ENCODE results near the gene NAGK. TPM values are rescaled to one million over a fixed set of nuclear protein-coding genes. Genes with fewer than 3 reads are reported as not detected.
"Not testable (repeated sequence)": the region's sequence is repeated elsewhere in the genome, so short reads cannot be mapped to it uniquely, and the experiment has no call there.

The NAGK gene
- total RNA-seq: 125 and 130 TPM in 2 replicates
- polyA plus RNA-seq: 184 and 192 TPM in 2 replicates
- polyA plus RNA-seq (2011; cell fraction: cytosol; rRNA removed): 123 and 135 TPM in 2 replicates
- polyA plus RNA-seq (2011; cell fraction: nucleus; rRNA removed): 232 and 233 TPM in 2 replicates
- 129 and 145 TPM in 2 replicates for polyA plus RNA-seq (2012)
- 84.1 and 95.5 TPM in 2 replicates for polyA minus RNA-seq
- 15.2 TPM for polyA minus RNA-seq (2011; cell fraction: cytosol; rRNA and poly(A)+ RNA removed)
- polyA minus RNA-seq (2011; cell fraction: nucleus; rRNA and poly(A)+ RNA removed): 49.8 and 61.5 TPM in 2 replicates
- Bru-seq, nascent RNA: percentile 75 among the genes with signal in this experiment
- BruChase-seq, experiment 1, labeled RNA remaining after a 6-hour chase: percentile 80 among the genes with signal in this experiment
- BruChase-seq, experiment 2, labeled RNA remaining after a 2-hour chase: percentile 89 among the genes with signal in this experiment
- long read RNA-seq, transcript NAGK-229 (10 exons, 1,801 nt): major isoform, 166 of 203 reads
- long read RNA-seq, partial matches to known transcripts: 8 of 203 reads
- long read RNA-seq, other reads (novel, unspliced or antisense): 21 of 203 reads

DNA sequence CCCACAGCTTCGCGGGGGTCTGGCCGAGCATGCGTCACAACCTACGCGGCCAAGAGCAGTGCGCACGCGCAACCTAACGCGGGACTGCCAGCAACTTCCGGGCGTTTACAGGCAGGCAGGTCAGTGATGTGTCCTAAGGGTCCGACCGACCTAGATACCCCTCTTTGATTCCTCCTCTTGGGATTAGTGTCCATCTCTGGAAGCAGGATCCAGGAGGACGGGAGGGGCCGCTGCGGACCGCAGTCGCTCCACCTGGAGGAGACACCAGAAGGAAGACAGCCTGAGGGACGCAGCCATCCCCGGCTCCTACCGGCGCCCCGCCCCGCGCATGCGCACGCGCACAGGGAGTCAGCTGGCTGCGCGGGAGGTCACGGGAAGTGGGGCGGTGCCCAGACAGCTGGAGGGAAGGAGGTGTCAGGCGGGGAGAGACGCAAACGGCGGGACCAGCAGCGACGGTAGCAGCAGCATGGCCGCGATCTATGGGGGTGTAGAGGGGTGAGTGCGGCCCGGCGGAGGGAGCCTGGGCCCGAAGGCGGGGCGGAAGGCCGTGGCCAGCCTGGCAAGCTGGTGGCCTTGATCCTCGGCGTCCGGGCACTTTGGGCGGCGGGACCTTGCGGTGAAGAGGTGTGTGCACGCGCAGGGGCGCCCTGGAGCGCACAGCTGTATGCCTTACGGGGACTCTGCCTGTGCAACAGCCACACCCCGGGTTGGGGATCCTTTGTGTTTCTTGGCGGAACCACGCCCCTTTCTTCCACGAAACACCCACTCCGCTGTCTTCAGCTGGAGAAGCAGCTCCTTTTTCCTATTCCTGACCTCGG, at the start of gene NAGK:
TSS of gene NAGK (plus strand) at position 431 of the 818 bp plus-strand sequence. CDS start at position 467, 36 bp downstream.
- intact Hi-C loops (cut with micrococcal nuclease): loop anchor here (2.0 to 5.0 kb wide), 3 partner anchors 62 to 811 kb away; partner anchors contain the start of genes MCEE, MPHOSPH10, PAIP2B and PCYOX1
- H2AFZ ChIP-seq (ENCODE audit: low read depth, low read length): peak within 1 kb of the TSS; percentile 85
- H3K4me1 ChIP-seq (ENCODE audit: control insufficient read depth, extremely low read depth, insufficient read depth, low read length): peaks cover 27% of the 10 kb centered on the region
- no peaks in the 10 kb centered on the region for H4K20me1 ChIP-seq (replicated peaks; ENCODE audit: control insufficient read depth, extremely low read depth, insufficient read depth, low read length)
- TF ChIP-seq POLR2A (IDR thresholded peaks at IDR 0.05; ENCODE audit: low read depth, low read length) (peak; percentile 97), GATA2 (IDR thresholded peaks at IDR 0.05; ENCODE audit: insufficient read depth, insufficient read length, low read depth, low read length) (no peak), JUN (IDR thresholded peaks at IDR 0.05; ENCODE audit: borderline replicate concordance, insufficient read depth, insufficient read length, low read depth) (no peak), POLR2AphosphoS5 (IDR thresholded peaks at IDR 0.05; ENCODE audit: insufficient read depth, low read depth, low read length) (peak; percentile 99), MYC (IDR thresholded peaks at IDR 0.05; ENCODE audit: low read depth, low read length) (peak; percentile 60), EZH2 (IDR thresholded peaks at IDR 0.05; ENCODE audit: borderline replicate concordance, low read depth, low read length, severe bottlenecking) (no peak)
- TF ChIP-seq, protein P1, sequence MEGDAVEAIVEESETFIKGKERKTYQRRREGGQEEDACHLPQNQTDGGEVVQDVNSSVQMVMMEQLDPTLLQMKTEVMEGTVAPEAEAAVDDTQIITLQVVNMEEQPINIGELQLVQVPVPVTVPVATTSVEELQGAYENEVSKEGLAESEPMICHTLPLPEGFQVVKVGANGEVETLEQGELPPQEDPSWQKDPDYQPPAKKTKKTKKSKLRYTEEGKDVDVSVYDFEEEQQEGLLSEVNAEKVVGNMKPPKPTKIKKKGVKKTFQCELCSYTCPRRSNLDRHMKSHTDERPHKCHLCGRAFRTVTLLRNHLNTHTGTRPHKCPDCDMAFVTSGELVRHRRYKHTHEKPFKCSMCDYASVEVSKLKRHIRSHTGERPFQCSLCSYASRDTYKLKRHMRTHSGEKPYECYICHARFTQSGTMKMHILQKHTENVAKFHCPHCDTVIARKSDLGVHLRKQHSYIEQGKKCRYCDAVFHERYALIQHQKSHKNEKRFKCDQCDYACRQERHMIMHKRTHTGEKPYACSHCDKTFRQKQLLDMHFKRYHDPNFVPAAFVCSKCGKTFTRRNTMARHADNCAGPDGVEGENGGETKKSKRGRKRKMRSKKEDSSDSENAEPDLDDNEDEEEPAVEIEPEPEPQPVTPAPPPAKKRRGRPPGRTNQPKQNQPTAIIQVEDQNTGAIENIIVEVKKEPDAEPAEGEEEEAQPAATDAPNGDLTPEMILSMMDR (IDR thresholded peaks at IDR 0.05; ENCODE audit: extremely low read depth in 1 of 2, insufficient read depth in 1 of 2, low read depth in 1 of 2, low read length in 2 of 2): no peak
- TF ChIP-seq, protein P2, sequence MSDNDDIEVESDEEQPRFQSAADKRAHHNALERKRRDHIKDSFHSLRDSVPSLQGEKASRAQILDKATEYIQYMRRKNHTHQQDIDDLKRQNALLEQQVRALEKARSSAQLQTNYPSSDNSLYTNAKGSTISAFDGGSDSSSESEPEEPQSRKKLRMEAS (IDR thresholded peaks at IDR 0.05; ENCODE audit: insufficient read depth, insufficient read length): peak; percentile 57
- POLR2A ChIA-PET: interaction anchor here (0.6 to 1.4 kb wide), 5 partner anchors 13 to 830 kb away, joined by 3 to 8 read pairs (median 3); no protein-coding TSS in a partner anchor
- H3K79me2 ChIP-seq (ENCODE audit: control insufficient read depth, insufficient read depth, low read length): peaks cover 27% of the 10 kb centered on the region
- dilution Hi-C loops (cut with MboI; ENCODE audit: extremely low pct_ligation_motif_present, low sequenced_read_pairs): no loop called here
- FAIRE-seq (peak; percentile 95), DNase-seq (ENCODE audit: low read depth, low spot score) (peak; percentile 97)
- CTCF ChIA-PET: interaction anchor here (0.6 to 3.7 kb wide), 6 partner anchors 23 to 393 kb away, joined by 3 to 23 read pairs (median 5); no protein-coding TSS in a partner anchor
- peak within 1 kb of the TSS; percentile 79 for H3K9ac ChIP-seq (replicated peaks; ENCODE audit: extremely low read depth, insufficient read depth, low read length)
- peaks cover 3 to 5% of the 10 kb centered on the region in 2 experiments for H3K36me3 ChIP-seq (ENCODE audit: control insufficient read depth in 2 of 2, extremely low read depth in 1 of 2, insufficient read depth in 2 of 2, low read length in 2 of 2)
- no TSS peak for BruUV-seq (replicated peaks)
- peak within 1 kb of the TSS; percentile 70 for H3K4me2 ChIP-seq (ENCODE audit: insufficient read depth, low read length)
- H3K9me3 ChIP-seq (replicated peaks; ENCODE audit: control insufficient read depth, insufficient read depth, low read length): no peaks in the 10 kb centered on the region
- no peaks in the 10 kb centered on the region for H3K9me1 ChIP-seq (replicated peaks; ENCODE audit: control insufficient read depth, extremely low read depth, insufficient read depth, low read length)
- H3K27me3 ChIP-seq (ENCODE audit: control insufficient read depth in 2 of 2, insufficient read depth in 2 of 2, low read length in 2 of 2): peaks cover 3 to 9% of the 10 kb centered on the region in 2 experiments
- H3K27ac ChIP-seq (ENCODE audit: insufficient read depth, low read depth, low read length): peak within 1 kb of the TSS; percentile 69
- peak within 1 kb of the TSS; percentile 67 to 77 (median 72) for H3K4me3 ChIP-seq (replicated peaks in 1 of 3; ENCODE audit: insufficient read depth in 1 of 3, low read depth in 1 of 3, low read length in 3 of 3)

DNA sequence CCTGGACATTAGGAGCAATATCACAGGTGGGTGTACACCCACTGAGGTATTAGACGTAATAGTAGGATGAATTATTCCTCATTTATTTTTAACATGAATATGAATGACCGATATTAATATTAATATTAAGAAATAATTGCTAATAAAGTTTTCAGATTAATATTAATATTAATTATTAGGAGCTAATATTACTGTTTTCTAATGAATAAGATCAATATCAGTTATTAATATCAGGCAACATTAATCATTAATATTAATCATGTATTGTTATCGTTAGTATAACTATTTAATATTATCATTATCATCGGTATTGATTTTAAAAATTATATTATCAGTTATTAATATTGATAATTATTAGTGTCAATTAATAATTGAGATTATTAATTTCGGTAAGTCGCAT, 48.5 kb upstream of the NAGK start:
- intact Hi-C loops (cut with micrococcal nuclease); BruUV-seq (replicated peaks); POLR2A ChIA-PET; H3K9ac ChIP-seq (replicated peaks; ENCODE audit: extremely low read depth, insufficient read depth, low read length); H3K27ac ChIP-seq (ENCODE audit: insufficient read depth, low read depth, low read length); DNase-seq (ENCODE audit: low read depth, low spot score); FAIRE-seq; H3K4me1 ChIP-seq (ENCODE audit: control insufficient read depth, extremely low read depth, insufficient read depth, low read length); H2AFZ ChIP-seq (ENCODE audit: low read depth, low read length); H3K4me3 ChIP-seq (replicated peaks in 1 of 3; ENCODE audit: insufficient read depth in 1 of 3, low read depth in 1 of 3, low read length in 3 of 3); H3K4me2 ChIP-seq (ENCODE audit: insufficient read depth, low read length); H3K9me3 ChIP-seq (replicated peaks; ENCODE audit: control insufficient read depth, insufficient read depth, low read length); H3K36me3 ChIP-seq (ENCODE audit: control insufficient read depth in 2 of 2, extremely low read depth in 1 of 2, insufficient read depth in 2 of 2, low read length in 2 of 2); H4K20me1 ChIP-seq (replicated peaks; ENCODE audit: control insufficient read depth, extremely low read depth, insufficient read depth, low read length); CTCF ChIA-PET; H3K27me3 ChIP-seq (ENCODE audit: control insufficient read depth in 2 of 2, insufficient read depth in 2 of 2, low read length in 2 of 2); H3K9me1 ChIP-seq (replicated peaks; ENCODE audit: control insufficient read depth, extremely low read depth, insufficient read depth, low read length); H3K79me2 ChIP-seq (ENCODE audit: control insufficient read depth, insufficient read depth, low read length); dilution Hi-C loops (cut with MboI; ENCODE audit: extremely low pct_ligation_motif_present, low sequenced_read_pairs): not testable (repeated sequence)
